HepG2 (cell line): Measurements from ENCODE around the gene RIN3. TPM values are rescaled to one million over a fixed set of nuclear protein-coding genes. Genes with fewer than 3 reads are reported as not detected.

Experiments used
- ATAC-seq: fragments of 200-7000 bp; cut with Tn5 transposase; 3 replicates; pipeline ENCODE4 v1.9.1; 2020; ENCODE audit warnings: mild to moderate bottlenecking, moderate library complexity
- BruUV-seq: library from RNA; stranded (reverse); fragments of 400-500 nt; replicated peaks from 2 replicates; lab custom pipeline; 2021; lab: Mats Ljungman, UMichigan
- CTCF ChIA-PET: fragments of 300-600 bp; formaldehyde crosslinking; extraction: SDS; loops from one replicate; lab custom pipeline; 2021; ENCODE audit warnings: low total read pairs, inconsistent platforms, low intra/inter-chr PET ratio; lab: Yijun Ruan, JAX
- POLR2A ChIA-PET: fragments of 350-600 bp; sonication (Branson Sonifier 250); formaldehyde crosslinking; loops from one replicate; lab custom pipeline; 2020; ENCODE audit warnings: antibody characterized with exemption, inconsistent platforms; lab: Yijun Ruan, JAX
- DNase-seq: peaks from one replicate; pipeline ENCODE4 v3.0.0-alpha.2; 2015; ENCODE audit warnings: low spot score
- FAIRE-seq: peaks from 3 replicates; lab custom pipeline; 2011; peaks lifted over from hg19 to GRCh38; lab: Jason Lieb, UNC
- H2AFZ ChIP-seq: one replicate; pipeline ENCODE4 v1.6.1; 2011; ENCODE audit warnings: low read length, inconsistent platforms
- H3K27ac ChIP-seq: fragments of 300-600 bp; 3 replicates; pipeline ENCODE4 v1.8.0; 2011; ENCODE audit warnings: mixed run types, mild to moderate bottlenecking, mixed read lengths, low read length, inconsistent platforms; ENCODE audit not compliant: insufficient read depth; ENCODE audit errors: extremely low read length
- H3K27me3 ChIP-seq, 2 experiments: fragments of 200-600 bp in 1 of 2; 2 replicates in 1 of 2; 3 replicates in 1 of 2; pipeline versions ENCODE4 v1.6.0 to v1.8.0; 2011; ENCODE audit warnings: low read length in 2 of 2, mild to moderate bottlenecking in 2 of 2, moderate library complexity in 2 of 2, inconsistent platforms in 1 of 2; ENCODE audit not compliant: insufficient read depth in 2 of 2, control insufficient read depth in 1 of 2
- H3K36me3 ChIP-seq, 2 experiments: fragments of 200-600 bp in 1 of 2; replicated peaks in 1 of 2; 2 replicates in 1 of 2; 3 replicates in 1 of 2; pipeline versions ENCODE4 v1.5.1 to v1.8.0; 2011; ENCODE audit warnings: low read length in 2 of 2, inconsistent platforms in 1 of 2; ENCODE audit not compliant: insufficient read depth in 2 of 2, control insufficient read depth in 1 of 2
- H3K4me1 ChIP-seq: 2 replicates; pipeline ENCODE4 v1.5.1; 2012; ENCODE audit warnings: low read length, inconsistent platforms; ENCODE audit not compliant: insufficient read depth
- H3K4me2 ChIP-seq: 2 replicates; pipeline ENCODE4 v1.6.0; 2011; ENCODE audit warnings: low read depth, low read length, inconsistent platforms
- H3K4me3 ChIP-seq, 3 experiments: fragments of 200-600 bp in 1 of 3; sonication (generic), shearing (Covaris generic) in 1 of 3; replicated peaks in 1 of 3; 2 replicates each; pipeline ENCODE4 v1.5.1; 2011 to 2016; ENCODE audit warnings: low read length in 3 of 3, inconsistent platforms in 2 of 3, low read depth in 2 of 3, mild to moderate bottlenecking in 2 of 3, control low read depth in 1 of 3, mixed read lengths in 1 of 3; ENCODE audit not compliant: insufficient read depth in 1 of 3
- H3K79me2 ChIP-seq: one replicate; pipeline ENCODE4 v1.6.1; 2011; ENCODE audit warnings: low read length, inconsistent platforms; ENCODE audit not compliant: insufficient read depth
- H3K9ac ChIP-seq: 2 replicates; pipeline ENCODE4 v1.6.0; 2011; ENCODE audit warnings: mild to moderate bottlenecking, low read depth, low read length, inconsistent platforms; ENCODE audit not compliant: insufficient read depth
- H3K9me3 ChIP-seq: 2 replicates; pipeline ENCODE4 v1.5.1; 2012; ENCODE audit warnings: mild to moderate bottlenecking, low read length
- H4K20me1 ChIP-seq: 2 replicates; pipeline ENCODE4 v1.6.0; 2011; ENCODE audit warnings: inconsistent platforms, mild to moderate bottlenecking, low read length, moderate library complexity; ENCODE audit not compliant: insufficient read depth
- ERF ChIP-seq: IDR thresholded peaks from 2 replicates; pipeline ENCODE4 v1.6.1; 2018; ENCODE audit warnings: missing biosample characterization, missing genetic modification reagents
- FOSL2 ChIP-seq: sonication (generic); formaldehyde crosslinking; IDR thresholded peaks from 2 replicates; pipeline ENCODE4 v1.4.0; 2020; ENCODE audit warnings: missing genetic modification reagents
- SP5 ChIP-seq: IDR thresholded peaks from 2 replicates; pipeline ENCODE4 v1.6.1; 2016; ENCODE audit warnings: low read depth, borderline replicate concordance
- STAT6 ChIP-seq: sonication (generic); formaldehyde crosslinking; IDR thresholded peaks from 2 replicates; pipeline ENCODE4 v1.4.0; 2020; ENCODE audit warnings: missing genetic modification reagents, mild to moderate bottlenecking, borderline replicate concordance
- ZBTB26 ChIP-seq: IDR thresholded peaks from 2 replicates; pipeline ENCODE4 v1.6.1; 2016; ENCODE audit warnings: missing compliant biosample characterization, missing genetic modification reagents, borderline replicate concordance
- ZKSCAN8 ChIP-seq: IDR thresholded peaks from 2 replicates; pipeline ENCODE4 v1.6.1; 2016; ENCODE audit warnings: borderline replicate concordance, missing genetic modification reagents, missing compliant biosample characterization
- ZNF292 ChIP-seq: sonication (generic); formaldehyde crosslinking; IDR thresholded peaks from 2 replicates; pipeline ENCODE4 v1.8.1; 2022; ENCODE audit warnings: mild to moderate bottlenecking, low read depth, missing genetic modification reagents, borderline replicate concordance
- ZNF639 ChIP-seq: conservative IDR thresholded peaks from 2 replicates; pipeline ENCODE4 v1.6.1; 2018; ENCODE audit warnings: missing genetic modification reagents
- WGBS: methylation state at CpG from one replicate; pipeline ENCODE4 v1.1.6; 2017; ENCODE audit warnings: low lambda C conversion rate; 5-methylcytosine and 5-hydroxymethylcytosine counted together
- in situ Hi-C: cut with HindIII; loops from 2 replicates; pipeline ENCODE4 v1.10.0; 2017; ENCODE audit warnings: low pct_unique_long_range_greater_than_20kb; ENCODE audit not compliant: extremely low pct_ligation_motif_present
- intact Hi-C: fragments of 100-400 bp; cut with micrococcal nuclease; formaldehyde crosslinking; loops from one replicate; pipeline ENCODE4 v1.10.0; 2022; ENCODE audit not compliant: unreplicated experiment
- polyA plus RNA-seq, 8 experiments: library from polyadenylated mRNA; depleted of rRNA in 3 of 8; stranded (reverse) in 7 of 8; unstranded in 1 of 8; fragments of >200 nt; fragmentation: Illumina TruSeq in 4 of 8; extraction: Trizol in 4 of 8; gene quantifications; 2 replicates each; pipeline versions ENCODE4 v1.2.1 to v1.2.3, GENCODE V29; 2011 to 2016; ENCODE audit warnings: low read depth in 4 of 8, missing spikeins in 1 of 8, mixed read lengths in 1 of 8; ENCODE audit not compliant: insufficient read depth in 1 of 8
- total RNA-seq, 5 experiments: library from RNA; depleted of rRNA; stranded (reverse); fragments of >200 nt; fragmentation: Illumina TruSeq; extraction: Trizol; gene quantifications; 2 replicates each; pipeline ENCODE4 v1.2.3, GENCODE V29; 2016; ENCODE audit warnings: low read depth in 1 of 5
- TF ChIP-seq, protein P1 (sequence below): sonication (generic); formaldehyde crosslinking; IDR thresholded peaks from 2 replicates; pipeline ENCODE4 v1.4.0; 2020; ENCODE audit warnings: low read depth, missing genetic modification reagents

Gene RIN3
- total and polyA plus RNA-seq, 2 of the 13 experiments (the other 11 are each of a cell fraction or from before 2014, with no cell fraction given) = 2.3 to 3.6 TPM

GRCh38 chr14:92520102-92521057 lies 6.8 kb downstream of the RIN3 start:
- BruUV-seq = no TSS peak
- H3K9ac ChIP-seq = no peak overlapping the region
- peaks cover 8% of the 10 kb centered on the region for H3K4me1 ChIP-seq
- no peak overlapping the region for H2AFZ ChIP-seq
- CTCF ChIA-PET = no interaction called here
- H3K4me2 ChIP-seq = no peak overlapping the region
- no peak overlapping the region for H3K27ac ChIP-seq
- intact Hi-C loops = no loop called here
- H3K9me3 ChIP-seq = no peaks in the 10 kb centered on the region
- ATAC-seq (no peak), DNase-seq (no peak), FAIRE-seq (no peak)
- no peak overlapping the region for H3K4me3 ChIP-seq
- H3K36me3 ChIP-seq = no peaks in the 10 kb centered on the region; a peak in 2 of 5 replicates
- no peaks in the 10 kb centered on the region for H3K27me3 ChIP-seq
- H3K79me2 ChIP-seq = peaks cover 20% of the 10 kb centered on the region
- POLR2A ChIA-PET = no interaction called here
- 94% methylated on average over 16 of the region's 17 CpGs for WGBS
- in situ Hi-C loops = no loop called here
- no peaks in the 10 kb centered on the region for H4K20me1 ChIP-seq
- TF ChIP-seq ZBTB26 (CRISPR knock-in tag) = no peak
- no peak for TF ChIP-seq SP5 (CRISPR knock-in tag)
- TF ChIP-seq, protein P1, sequence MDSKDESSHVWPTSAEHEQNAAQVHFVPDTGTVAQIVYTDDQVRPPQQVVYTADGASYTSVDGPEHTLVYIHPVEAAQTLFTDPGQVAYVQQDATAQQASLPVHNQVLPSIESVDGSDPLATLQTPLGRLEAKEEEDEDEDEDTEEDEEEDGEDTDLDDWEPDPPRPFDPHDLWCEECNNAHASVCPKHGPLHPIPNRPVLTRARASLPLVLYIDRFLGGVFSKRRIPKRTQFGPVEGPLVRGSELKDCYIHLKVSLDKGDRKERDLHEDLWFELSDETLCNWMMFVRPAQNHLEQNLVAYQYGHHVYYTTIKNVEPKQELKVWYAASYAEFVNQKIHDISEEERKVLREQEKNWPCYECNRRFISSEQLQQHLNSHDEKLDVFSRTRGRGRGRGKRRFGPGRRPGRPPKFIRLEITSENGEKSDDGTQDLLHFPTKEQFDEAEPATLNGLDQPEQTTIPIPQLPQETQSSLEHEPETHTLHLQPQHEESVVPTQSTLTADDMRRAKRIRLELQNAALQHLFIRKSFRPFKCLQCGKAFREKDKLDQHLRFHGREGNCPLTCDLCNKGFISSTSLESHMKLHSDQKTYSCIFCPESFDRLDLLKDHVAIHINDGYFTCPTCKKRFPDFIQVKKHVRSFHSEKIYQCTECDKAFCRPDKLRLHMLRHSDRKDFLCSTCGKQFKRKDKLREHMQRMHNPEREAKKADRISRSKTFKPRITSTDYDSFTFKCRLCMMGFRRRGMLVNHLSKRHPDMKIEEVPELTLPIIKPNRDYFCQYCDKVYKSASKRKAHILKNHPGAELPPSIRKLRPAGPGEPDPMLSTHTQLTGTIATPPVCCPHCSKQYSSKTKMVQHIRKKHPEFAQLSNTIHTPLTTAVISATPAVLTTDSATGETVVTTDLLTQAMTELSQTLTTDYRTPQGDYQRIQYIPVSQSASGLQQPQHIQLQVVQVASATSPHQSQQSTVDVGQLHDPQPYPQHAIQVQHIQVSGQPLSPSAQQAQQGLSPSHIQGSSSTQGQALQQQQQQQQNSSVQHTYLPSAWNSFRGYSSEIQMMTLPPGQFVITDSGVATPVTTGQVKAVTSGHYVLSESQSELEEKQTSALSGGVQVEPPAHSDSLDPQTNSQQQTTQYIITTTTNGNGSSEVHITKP (CRISPR knock-in tag) = no peak
- TF ChIP-seq ERF (CRISPR knock-in tag) = no peak
- TF ChIP-seq FOSL2 (CRISPR knock-in tag) = no peak
- no peak for TF ChIP-seq ZKSCAN8
- TF ChIP-seq ZNF639 (CRISPR knock-in tag) = no peak
- TF ChIP-seq ZNF292 = no peak
- no peak for TF ChIP-seq STAT6 (CRISPR knock-in tag)
